ENCODE data around the gene TBCD. TPM values are rescaled to one million over a fixed set of nuclear protein-coding genes. Genes with fewer than 3 reads are reported as not detected.

Gene TBCD
- total RNA-seq, 1 experiment from 2014 or later: 29.6 TPM

DNA sequence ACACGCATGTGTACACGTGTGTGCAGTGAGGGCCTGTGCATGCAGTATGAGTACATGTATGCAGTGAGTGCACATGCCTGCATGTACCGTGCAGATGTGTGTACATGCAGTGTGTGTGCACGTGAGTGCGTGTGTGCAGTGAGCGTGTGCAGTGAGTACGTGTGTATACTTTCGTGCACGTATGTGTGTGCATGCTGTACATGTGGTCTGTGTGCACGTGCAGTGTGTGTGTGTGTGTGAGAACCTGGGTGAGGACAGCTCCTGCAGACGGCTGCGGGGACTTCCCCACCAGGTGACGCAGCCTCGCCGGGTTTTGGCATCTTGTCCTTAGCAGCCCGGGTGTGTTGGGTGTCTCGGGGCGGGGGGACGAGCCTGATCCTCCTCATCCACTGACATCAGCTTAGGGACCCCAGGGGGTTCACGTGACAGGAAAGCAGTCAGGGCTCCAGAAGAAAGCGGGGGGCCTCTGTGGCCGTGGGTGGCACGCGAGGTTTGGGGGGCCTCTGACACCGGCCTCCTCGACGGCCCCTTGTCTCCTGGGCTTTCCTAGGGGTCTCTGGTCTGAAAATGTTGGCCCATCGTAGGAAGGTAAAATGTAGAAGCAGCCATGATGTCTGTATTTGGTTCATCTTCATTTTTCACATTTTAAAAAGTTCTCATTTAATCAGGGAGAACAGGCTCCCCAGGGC is 207.5 kb downstream of the TBCD start:
- DNase-seq: no peak
- no peaks in the 10 kb centered on the region for H3K9me2 ChIP-seq (replicated peaks; ENCODE audit: low read length)
- no peaks in the 10 kb centered on the region for H3K36me3 ChIP-seq (ENCODE audit: low read depth, low read length)
- no peaks in the 10 kb centered on the region for H3K27me3 ChIP-seq (ENCODE audit: low read length)
- no peaks in the 10 kb centered on the region for H3F3A ChIP-seq (ENCODE audit: low read length, unreplicated experiment)
- intact Hi-C loops (cut with micrococcal nuclease): no loop called here
- H3K4me3 ChIP-seq (ENCODE audit: low read length): no peak overlapping the region
- H3K9ac ChIP-seq (ENCODE audit: low read length): no peak overlapping the region
- TF ChIP-seq, protein P1, sequence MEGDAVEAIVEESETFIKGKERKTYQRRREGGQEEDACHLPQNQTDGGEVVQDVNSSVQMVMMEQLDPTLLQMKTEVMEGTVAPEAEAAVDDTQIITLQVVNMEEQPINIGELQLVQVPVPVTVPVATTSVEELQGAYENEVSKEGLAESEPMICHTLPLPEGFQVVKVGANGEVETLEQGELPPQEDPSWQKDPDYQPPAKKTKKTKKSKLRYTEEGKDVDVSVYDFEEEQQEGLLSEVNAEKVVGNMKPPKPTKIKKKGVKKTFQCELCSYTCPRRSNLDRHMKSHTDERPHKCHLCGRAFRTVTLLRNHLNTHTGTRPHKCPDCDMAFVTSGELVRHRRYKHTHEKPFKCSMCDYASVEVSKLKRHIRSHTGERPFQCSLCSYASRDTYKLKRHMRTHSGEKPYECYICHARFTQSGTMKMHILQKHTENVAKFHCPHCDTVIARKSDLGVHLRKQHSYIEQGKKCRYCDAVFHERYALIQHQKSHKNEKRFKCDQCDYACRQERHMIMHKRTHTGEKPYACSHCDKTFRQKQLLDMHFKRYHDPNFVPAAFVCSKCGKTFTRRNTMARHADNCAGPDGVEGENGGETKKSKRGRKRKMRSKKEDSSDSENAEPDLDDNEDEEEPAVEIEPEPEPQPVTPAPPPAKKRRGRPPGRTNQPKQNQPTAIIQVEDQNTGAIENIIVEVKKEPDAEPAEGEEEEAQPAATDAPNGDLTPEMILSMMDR (conservative IDR thresholded peaks at IDR 0.05; ENCODE audit: low read depth, low read length): no peak
- TF ChIP-seq EZH2phosphoT487 (IDR thresholded peaks at IDR 0.05; ENCODE audit: borderline replicate concordance, low read length): no peak
- TF ChIP-seq EZH2 (IDR thresholded peaks at IDR 0.05; ENCODE audit: low read length, unreplicated experiment): no peak
- no TSS peak for BruUV-seq (replicated peaks)
- H3K4me2 ChIP-seq (ENCODE audit: low read length): no peak overlapping the region
- ChIA-PET CTCF (no interaction called here), POLR2A (ENCODE audit: unreplicated experiment) (no interaction called here)
- peaks cover 18% of the 10 kb centered on the region for H3K4me1 ChIP-seq (ENCODE audit: insufficient read depth, low read length)
- no peak overlapping the region for H2AFZ ChIP-seq (ENCODE audit: low read length)
- no peaks in the 10 kb centered on the region for H3K9me3 ChIP-seq (ENCODE audit: low read length)
- no peaks in the 10 kb centered on the region for H4K20me1 ChIP-seq (ENCODE audit: low read length)
- H3K27ac ChIP-seq (ENCODE audit: low read length): no peak overlapping the region
- no peak for ATAC-seq
- H3K79me2 ChIP-seq (ENCODE audit: low read length): no peaks in the 10 kb centered on the region

DNA sequence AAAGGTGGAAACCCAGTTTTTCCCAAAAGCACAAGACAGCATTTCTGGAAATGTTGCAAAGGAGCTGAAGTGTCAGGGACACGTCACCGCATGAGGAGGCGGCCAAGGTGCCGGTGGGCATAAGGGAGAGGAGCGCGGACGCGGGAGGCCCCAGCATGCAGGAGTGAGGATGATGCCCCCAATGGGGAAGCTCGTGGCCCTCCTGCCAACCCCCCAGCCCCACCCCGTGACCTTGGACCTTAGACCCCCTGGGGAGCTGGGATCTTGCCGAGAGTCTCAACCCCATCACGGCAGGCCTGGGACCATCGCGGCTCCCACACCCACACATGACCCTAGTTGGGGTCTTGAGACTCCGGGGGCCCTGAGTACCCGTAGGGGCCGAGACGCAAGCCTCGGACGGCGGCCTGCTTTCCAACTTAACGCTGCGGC is 208.1 kb downstream of the TBCD start:
- no peaks in the 10 kb centered on the region for H3K79me2 ChIP-seq (ENCODE audit: low read length)
- H3K4me3 ChIP-seq (ENCODE audit: low read length): no peak overlapping the region
- no peaks in the 10 kb centered on the region for H3K36me3 ChIP-seq (ENCODE audit: low read depth, low read length)
- no peak overlapping the region for H3K4me2 ChIP-seq (ENCODE audit: low read length)
- no peaks in the 10 kb centered on the region for H4K20me1 ChIP-seq (ENCODE audit: low read length)
- intact Hi-C loops (cut with micrococcal nuclease): no loop called here
- ChIA-PET CTCF (no interaction called here), POLR2A (ENCODE audit: unreplicated experiment) (no interaction called here)
- H3K9ac ChIP-seq (ENCODE audit: low read length): no peak overlapping the region
- no peaks in the 10 kb centered on the region for H3K9me2 ChIP-seq (replicated peaks; ENCODE audit: low read length)
- ATAC-seq (no peak), DNase-seq (no peak)
- peaks cover 18% of the 10 kb centered on the region for H3K4me1 ChIP-seq (ENCODE audit: insufficient read depth, low read length)
- no peaks in the 10 kb centered on the region for H3K9me3 ChIP-seq (ENCODE audit: low read length)
- no peak overlapping the region for H3K27ac ChIP-seq (ENCODE audit: low read length)
- no peak overlapping the region for H2AFZ ChIP-seq (ENCODE audit: low read length)
- no peaks in the 10 kb centered on the region for H3K27me3 ChIP-seq (ENCODE audit: low read length)
- TF ChIP-seq, protein P1 (conservative IDR thresholded peaks at IDR 0.05; ENCODE audit: low read depth, low read length): no peak
- TF ChIP-seq EZH2phosphoT487 (IDR thresholded peaks at IDR 0.05; ENCODE audit: borderline replicate concordance, low read length): no peak
- no peak for TF ChIP-seq EZH2 (IDR thresholded peaks at IDR 0.05; ENCODE audit: low read length, unreplicated experiment)
- BruUV-seq (replicated peaks): no TSS peak
- H3F3A ChIP-seq (ENCODE audit: low read length, unreplicated experiment): no peaks in the 10 kb centered on the region

DNA sequence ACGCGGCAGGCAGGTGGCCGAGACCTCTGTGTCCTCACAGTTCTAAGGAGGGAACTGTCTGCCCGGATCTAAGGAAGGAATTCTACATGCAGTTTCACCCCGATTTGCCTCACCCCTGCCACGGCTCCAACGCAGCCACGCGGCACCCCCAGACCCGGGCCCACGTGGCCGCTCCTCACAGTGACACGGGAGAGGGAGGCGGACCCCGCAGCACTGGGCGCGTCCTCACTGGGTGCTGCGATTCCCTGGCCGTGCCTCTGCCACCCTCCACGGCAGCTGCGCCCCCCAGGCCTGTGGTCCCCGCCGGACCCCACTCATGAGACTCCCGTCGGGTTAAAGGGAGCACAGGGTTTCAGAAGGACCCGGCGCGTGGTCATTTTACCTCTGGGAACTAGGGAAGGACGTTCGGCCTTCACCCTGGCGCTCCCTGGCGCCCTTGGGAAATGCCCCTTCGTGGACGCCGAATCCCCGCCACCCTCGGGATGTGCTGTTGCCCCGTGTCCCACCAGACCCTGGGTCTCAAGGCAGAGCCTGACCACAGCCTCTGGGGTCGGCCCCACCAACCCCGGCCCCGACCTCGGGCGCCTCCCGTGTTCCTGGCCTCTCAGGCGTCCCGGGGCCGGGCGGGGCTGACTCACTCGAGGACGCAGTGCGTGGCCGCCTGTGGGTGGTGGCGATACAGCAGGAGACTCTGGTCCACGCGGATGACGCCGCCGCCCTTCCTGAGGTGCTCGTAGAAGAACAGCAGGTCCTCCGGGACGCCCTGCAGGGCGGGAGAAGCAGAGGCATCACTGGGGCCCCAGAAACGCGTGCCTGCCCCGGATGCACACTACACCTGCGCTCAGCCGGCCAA is 208.8 kb downstream of the TBCD start:
- H3K9ac ChIP-seq (ENCODE audit: low read length): no peak overlapping the region
- no peak for ATAC-seq
- H3K79me2 ChIP-seq (ENCODE audit: low read length): no peaks in the 10 kb centered on the region
- no peaks in the 10 kb centered on the region for H3K27me3 ChIP-seq (ENCODE audit: low read length)
- no peak for DNase-seq
- H2AFZ ChIP-seq (ENCODE audit: low read length): no peak overlapping the region
- no peaks in the 10 kb centered on the region for H3F3A ChIP-seq (ENCODE audit: low read length, unreplicated experiment)
- H3K27ac ChIP-seq (ENCODE audit: low read length): no peak overlapping the region
- TF ChIP-seq EZH2 (IDR thresholded peaks at IDR 0.05; ENCODE audit: low read length, unreplicated experiment): no peak
- TF ChIP-seq, protein P1 (conservative IDR thresholded peaks at IDR 0.05; ENCODE audit: low read depth, low read length): no peak
- TF ChIP-seq EZH2phosphoT487 (IDR thresholded peaks at IDR 0.05; ENCODE audit: borderline replicate concordance, low read length): no peak
- CTCF ChIA-PET: no interaction called here
- no peaks in the 10 kb centered on the region for H4K20me1 ChIP-seq (ENCODE audit: low read length)
- H3K9me2 ChIP-seq (replicated peaks; ENCODE audit: low read length): no peaks in the 10 kb centered on the region
- H3K9me3 ChIP-seq (ENCODE audit: low read length): no peaks in the 10 kb centered on the region
- H3K4me2 ChIP-seq (ENCODE audit: low read length): no peak overlapping the region
- no peaks in the 10 kb centered on the region for H3K36me3 ChIP-seq (ENCODE audit: low read depth, low read length)
- POLR2A ChIA-PET (ENCODE audit: unreplicated experiment): no interaction called here
- no TSS peak for BruUV-seq (replicated peaks)
- H3K4me1 ChIP-seq (ENCODE audit: insufficient read depth, low read length): peaks cover 18% of the 10 kb centered on the region
- intact Hi-C loops (cut with micrococcal nuclease): no loop called here
- no peak overlapping the region for H3K4me3 ChIP-seq (ENCODE audit: low read length)
